ENCODE measurements around the gene CDIP1.

The CDIP1 gene

DNA sequence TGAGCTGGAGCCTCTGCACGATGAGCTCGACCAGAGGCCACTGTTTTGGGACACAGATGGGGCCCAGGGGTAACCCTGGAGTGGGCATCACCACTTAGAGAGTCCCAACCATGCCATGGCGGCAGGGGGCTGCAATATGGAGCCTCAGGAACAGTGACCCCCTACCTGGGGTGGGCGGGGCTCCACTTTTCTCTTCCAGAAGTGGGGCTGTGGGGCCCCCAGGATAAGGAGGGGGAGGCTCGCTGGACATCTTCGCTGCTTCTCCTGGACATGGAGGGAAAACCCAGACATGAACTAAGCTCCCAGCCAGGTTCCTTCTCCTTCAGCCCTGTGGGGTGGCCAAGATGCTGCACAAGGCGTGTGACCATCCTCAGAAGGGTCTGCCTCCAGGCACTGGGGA, 24.7 kb downstream of the CDIP1 start:
- no peak for DNase-seq (ENCODE audit: low spot score)

DNA sequence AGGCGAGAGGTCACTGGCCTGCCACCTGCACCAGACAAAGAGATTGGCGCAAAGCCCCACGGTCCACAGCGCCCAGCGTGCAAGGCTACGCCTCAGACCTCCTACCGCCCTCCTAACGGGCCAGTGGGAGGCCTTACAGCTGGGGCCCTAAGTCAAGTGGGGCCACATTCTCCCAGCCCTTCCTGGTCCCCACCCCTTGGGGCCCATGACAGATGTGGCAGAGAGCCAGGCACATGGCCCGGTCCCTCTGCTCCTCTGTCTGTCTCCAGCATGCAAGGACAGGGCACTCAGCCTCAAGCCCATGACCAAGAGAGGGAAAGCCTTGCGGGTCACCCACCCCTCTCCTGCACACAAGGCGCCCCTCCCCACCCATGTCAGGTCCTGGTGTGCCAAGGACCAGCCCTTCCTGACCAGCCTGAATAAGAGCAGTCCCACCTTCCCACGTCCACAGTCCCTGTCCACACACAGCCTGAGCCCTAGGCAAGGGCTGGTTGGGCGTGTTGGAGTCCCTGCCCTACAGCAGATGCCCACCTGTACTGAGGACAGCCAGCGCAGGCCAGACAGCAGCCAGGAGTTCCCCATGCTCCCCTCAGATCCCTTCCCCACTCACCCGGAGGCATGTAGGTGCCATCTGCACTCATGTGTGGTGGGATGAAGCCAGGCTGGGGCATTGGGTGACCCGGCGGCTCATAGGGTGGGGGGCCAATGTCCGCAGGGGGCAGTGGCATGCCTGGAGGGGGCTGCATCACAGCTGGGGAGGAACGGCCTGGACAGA, 25.3 kb downstream of the CDIP1 start:
- DNase-seq (ENCODE audit: low spot score), result no peak

DNA sequence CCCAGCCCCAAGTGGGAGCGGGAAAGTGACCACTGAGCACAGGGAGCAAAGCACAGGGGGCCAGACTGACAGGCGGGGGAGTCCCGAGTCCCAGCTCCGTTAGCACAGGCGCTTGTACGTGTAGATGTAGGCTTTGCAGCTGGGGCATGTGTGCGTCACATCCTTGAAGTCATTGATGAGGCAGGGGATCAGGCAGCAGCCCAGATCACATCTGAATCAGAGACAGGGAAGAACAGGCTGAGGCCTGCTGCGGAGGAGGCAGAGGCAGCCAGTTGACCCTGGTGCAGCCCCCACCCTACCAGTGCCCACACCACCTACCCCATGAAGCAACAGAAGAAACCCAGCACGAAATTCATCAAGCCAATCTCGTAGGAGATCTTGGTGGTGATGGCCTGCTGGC, 26.1 kb downstream of the CDIP1 start:
- DNase-seq (ENCODE audit: low spot score), result no peak

DNA sequence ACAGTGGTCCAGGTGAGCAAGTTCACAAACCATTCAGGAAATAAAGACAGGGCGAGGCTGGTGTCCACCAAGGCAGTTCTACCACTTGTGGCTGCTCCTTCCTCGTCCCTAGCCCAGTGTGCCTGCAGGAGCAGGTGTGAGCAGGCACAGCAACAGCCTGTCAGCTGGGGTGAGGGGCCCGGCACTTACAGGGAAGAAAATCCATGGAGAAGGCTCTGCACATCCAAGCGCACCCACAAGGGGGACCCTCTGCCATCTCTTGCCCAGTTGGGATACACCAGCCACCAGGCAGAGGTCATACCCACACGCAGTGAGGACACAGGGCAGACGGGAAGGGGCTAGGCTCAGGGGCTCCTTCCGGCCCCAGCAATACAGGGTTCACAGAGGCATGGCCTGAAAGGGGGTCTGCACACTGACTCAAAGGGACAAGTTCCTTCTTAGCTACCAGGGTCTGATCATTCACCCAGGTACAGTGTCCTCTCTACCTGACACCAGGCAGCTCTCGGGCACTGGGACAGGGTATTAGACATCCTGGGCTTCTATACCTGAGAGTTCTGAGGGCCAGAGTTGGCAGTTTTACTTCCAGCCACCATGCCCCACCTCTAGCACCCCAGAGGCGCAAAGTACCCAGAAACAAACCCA, 27.0 kb downstream of the CDIP1 start:
- DNase-seq (ENCODE audit: low spot score), result no peak

DNA sequence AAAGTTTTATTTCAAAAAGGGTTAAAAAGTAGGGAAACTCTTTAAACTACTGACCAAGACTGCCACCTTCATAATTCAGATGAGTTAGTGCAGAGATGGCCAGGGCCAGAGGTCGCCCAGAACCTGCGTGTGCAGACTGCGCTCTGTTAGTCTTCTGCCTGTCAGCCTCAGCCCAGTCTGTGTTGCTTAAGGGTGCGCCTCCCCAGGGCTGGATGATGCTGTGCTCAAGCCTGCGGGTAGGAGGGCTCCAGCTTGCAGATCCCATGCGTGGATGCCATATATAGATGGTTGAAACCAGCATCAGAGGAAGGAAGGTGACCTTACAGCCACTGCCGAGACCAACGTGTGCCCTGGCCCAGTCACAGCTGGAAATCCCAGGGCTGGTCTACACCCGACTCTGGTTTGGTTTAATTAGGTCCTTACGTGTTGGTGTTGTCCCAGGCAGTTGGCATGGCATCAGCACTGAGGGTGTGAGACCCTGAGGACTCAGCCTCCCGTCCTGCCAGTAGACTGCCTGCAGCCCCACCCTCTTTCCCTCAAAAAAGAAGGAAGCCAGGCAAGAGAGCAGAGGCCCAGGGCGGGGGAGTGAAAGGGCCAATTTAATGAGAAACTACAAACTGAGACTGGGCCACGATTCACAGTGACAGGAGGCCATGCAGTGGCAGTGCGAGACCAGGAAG, 27.7 kb downstream of the CDIP1 start:
- DNase-seq (ENCODE audit: low spot score), result no peak

DNA sequence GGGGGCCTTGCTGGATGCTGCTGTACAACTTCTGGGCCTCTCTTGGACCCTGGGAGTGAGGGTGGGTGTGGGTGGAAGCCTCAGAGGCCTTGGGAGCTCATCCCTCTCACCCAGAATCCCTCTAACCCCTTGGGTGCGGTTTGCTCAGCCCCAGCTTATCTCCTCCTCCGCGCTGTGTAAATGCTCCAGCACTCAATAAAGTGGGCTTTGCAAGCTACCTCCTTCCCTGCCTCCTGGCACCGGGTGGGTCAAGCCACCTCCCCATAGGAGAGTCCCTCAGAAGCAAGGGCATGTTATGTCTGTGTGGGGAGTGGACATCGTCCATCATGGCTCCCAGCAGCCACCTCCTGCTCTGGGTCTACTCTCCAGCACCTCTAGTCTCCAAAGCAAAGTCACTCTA, 28.4 kb downstream of the CDIP1 start:
- no peak for DNase-seq (ENCODE audit: low spot score)

DNA sequence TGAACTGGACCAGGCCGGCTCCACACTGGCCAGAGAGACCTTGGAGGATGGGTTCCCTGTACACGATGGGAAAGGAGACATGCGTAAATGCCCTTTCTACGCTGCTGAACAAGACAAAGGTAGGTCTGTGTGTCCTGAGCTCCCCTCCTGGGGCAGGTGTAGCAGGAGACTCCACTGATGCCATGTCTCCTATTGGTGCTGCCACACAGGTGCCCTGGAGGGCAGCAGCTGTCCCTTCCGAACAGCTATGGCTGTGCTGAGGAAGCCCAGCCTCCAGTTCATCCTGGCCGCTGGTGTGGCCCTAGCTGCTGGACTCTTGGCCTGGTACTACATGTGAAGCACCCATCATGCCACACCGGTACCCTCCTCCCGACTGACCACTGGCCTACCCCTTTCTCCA, 29.2 kb downstream of the CDIP1 start:
- DNase-seq (ENCODE audit: low spot score), result no peak

DNA sequence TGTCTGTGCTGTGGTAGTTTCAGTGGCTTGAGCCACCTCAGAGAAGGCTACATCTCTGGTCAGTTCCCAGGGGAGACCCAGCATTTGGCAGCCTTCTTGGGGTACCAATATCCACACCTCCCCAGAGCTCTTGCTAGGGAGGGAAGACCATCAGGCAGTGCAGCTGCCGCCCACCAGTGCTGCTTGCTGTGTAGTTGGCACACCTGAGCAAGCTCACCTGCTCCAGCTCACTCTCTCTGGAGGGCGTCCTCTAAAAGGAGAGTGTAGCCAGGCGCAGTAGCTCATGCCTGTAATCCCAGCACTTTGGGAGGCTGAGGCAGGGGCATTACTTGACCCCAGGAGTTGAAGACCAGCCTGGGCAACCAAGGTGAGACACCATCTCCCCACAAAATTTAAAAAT, 29.8 kb downstream of the CDIP1 start:
- DNase-seq (ENCODE audit: low spot score), result no peak

DNA sequence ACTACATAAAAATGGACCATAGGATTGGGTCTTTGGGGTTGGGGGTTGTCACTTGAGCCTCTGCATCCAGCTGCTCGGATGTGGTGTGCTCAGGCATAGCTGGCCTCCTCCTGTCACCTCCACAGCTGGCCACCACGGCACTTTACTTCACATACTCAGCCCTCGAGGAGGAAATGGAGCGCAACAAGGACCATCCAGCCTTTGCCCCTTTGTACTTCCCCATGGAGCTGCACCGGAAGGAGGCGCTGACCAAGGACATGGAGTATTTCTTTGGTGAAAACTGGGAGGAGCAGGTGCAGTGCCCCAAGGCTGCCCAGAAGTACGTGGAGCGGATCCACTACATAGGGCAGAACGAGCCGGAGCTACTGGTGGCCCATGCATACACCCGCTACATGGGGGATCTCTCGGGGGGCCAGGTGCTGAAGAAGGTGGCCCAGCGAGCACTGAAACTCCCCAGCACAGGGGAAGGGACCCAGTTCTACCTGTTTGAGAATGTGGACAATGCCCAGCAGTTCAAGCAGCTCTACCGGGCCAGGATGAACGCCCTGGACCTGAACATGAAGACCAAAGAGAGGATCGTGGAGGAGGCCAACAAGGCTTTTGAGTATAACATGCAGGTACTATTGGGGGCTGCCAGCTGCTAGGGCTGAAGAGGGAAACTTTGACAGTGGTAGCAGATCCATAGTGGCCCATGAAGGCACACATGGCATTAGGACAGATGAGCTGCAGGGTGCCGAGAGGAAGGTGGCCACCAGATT, 30.8 kb downstream of the CDIP1 start:
- no peak for DNase-seq (ENCODE audit: low spot score)

DNA sequence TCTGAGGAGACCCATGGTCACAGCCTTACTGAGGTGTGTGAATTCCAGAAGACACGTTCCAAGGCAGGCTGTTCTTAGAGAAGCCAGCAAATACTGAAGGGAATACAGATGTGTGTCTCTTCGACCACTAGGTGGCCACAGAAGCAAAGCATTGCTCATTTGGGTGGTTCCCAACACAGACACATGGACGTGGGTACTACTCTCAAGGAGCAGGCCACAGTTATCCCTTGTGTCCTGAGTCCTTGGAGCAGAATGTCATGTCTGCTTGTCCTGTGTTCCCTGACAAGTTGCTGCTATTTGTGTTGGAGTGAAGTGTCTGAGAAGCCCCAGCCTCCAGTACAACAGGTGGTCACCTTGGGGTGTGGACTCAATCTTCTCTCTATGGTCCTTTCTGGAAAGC, 32.1 kb downstream of the CDIP1 start:
- DNase-seq (ENCODE audit: low spot score), result peak; percentile 70

DNA sequence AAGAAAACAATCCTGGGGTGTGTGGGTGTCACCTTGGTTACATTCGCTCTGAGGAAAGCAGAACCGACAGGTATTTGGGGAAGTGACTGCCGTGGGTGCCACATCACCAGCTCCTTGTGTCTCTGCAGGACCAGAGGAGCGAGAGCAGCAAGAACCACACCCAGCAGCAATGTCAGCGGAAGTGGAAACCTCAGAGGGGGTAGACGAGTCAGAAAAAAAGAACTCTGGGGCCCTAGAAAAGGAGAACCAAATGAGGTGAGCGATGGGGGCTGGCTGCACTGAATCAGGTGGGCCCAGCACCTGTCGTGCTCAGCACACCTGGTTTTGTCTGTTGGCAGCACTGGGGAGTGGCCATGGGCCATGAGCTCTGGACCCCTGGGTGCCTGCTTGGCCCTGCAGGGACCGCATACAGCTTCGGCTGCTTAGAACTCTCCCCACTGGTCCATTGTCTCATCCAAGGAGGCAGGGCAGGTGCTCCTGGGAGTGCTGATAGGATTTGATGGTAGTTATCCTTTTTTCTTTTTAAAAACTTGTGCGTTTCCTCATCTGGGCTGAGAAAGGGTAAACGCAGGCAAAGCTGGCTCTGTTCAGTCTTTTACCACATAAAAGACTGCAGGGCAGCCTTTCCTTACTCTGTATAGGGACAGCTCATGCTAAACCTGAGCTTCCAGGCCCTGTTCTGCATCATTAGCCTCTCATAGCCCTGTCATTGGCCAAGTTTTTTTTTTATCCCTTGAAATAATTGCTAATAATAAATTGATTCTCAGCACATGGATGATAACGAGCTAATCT, 33.0 kb downstream of the CDIP1 start:
- DNase-seq (ENCODE audit: low spot score), result peak; percentile 91

DNA sequence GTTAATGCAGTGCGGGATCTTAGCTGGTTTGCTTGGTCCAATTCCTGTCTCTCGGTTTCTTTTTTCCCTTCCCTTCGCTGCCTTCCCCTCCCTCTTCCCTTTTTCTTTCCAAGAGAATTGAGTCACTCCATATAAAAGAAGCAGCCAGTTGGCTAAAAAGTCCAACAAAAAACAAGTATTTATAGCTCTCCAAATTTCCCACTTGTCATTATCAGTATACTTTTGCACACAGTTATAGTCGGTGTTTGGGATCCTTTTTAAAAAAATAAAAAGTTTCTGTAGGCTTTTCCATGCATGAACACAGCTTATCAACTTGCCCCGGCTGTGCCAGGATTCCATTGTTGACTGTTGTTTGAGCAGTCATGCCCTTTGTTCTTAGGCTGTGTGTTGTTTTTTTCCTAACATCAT, 37.5 kb downstream of the CDIP1 start:
- DNase-seq (ENCODE audit: low spot score), result no peak

DNA sequence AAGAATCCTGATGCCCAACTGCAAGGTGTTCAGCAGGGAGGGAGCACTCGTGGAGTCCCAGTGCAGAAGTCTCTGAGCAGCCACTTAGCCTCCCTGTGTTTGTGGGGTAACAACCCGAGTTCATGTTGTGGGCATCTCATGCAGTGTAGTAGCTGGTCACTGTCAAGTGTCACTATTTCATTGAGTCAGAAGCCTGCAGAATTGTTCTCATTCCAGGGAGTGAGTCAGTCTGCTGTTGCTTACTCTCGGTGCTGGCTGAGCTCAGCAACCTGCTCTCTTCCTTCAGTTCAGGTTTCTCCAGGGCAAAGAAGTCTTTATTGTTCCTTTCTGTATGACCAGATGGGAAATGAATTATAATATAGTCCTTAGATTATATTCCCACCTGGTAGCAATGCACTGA, 38.3 kb downstream of the CDIP1 start:
- no peak for DNase-seq (ENCODE audit: low spot score)

DNA sequence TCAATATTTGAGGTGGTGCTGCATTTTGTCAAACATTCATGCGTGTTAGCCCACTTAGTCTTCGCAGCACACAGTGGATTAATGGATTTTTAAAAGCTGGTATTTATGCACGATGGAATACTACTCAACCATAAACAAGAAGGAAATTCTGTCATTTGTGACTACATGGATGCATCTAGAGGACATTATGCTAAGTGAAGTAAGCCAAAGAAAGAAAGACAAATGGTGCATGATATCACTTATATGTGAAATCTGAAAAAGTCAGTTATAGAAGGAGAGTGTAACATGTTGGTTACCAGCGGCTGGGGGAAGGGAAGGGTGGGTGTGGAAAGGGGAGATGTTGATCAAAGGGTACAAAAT, 39.4 kb downstream of the CDIP1 start:
- DNase-seq (ENCODE audit: low spot score), result no peak

DNA sequence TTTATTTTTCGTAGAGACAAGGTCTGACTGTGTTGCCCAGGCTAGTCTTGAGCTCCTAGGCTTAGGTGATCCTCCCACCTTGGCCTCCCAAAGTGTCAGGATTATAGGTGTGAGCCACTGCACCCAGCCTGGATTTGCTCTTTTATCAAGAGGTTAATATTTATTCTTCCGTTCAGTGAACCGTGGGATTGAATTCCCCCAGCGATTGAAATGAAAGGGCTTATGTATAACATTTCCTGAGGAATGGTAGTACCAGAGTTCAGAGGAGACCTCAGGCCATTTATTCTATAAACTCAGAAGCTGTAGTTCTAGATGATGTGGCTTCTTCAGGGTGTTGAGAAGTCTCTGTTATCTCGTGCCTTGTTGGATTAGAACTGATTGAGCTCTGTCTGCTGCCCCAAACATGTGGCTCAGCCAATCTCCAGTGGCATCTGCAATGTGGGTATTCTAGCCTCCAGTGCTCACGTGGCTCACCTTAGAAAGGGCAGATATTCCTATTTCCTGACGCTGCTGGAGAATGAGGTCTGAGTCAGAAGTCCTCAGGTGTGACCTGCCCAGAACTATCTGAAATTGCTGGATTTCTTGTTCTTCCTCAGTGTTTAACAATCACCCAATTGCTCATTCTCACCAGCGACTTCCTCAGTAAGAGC, 39.9 kb downstream of the CDIP1 start:
- no peak for DNase-seq (ENCODE audit: low spot score)

DNA sequence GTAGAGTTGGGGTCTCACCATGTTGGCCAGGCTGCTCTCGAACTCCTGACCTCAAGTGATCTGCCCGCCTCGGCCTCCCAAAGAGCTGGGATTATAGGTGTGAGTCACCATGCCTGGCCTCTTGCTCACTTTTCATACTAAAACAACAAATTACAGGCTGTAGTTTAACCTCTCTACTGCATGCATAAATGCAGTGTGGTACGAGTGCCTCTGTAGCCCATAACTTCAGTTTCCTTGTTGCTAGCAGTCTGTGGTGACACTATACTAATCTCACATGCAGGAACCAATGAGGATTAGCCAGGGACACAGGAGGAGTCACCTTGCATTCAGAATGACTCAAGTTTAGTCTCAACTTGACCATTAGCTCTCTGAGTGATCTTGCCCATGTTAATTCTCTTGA, 42.3 kb downstream of the CDIP1 start:
- DNase-seq (ENCODE audit: low spot score), result no peak

DNA sequence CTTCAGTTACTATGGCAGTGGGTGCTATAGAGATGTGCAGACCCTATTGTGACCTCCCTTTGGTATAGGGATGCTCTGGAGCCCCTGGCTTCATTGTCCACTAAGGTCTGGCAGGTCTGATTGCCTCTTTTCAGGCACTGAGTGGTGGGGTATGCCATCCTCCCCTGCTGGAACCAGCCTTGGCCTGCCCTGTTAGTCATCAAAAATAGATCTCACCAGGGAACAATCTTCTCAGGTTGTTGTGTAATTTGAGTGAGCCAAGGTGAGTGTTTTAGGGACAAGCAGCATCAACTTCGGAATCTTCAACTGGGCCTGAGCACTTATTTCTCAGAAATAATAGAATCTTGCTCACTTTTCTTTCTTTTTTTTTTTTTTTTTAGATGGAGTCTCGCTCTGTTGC, 42.8 kb downstream of the CDIP1 start:
- no peak for DNase-seq (ENCODE audit: low spot score)

DNA sequence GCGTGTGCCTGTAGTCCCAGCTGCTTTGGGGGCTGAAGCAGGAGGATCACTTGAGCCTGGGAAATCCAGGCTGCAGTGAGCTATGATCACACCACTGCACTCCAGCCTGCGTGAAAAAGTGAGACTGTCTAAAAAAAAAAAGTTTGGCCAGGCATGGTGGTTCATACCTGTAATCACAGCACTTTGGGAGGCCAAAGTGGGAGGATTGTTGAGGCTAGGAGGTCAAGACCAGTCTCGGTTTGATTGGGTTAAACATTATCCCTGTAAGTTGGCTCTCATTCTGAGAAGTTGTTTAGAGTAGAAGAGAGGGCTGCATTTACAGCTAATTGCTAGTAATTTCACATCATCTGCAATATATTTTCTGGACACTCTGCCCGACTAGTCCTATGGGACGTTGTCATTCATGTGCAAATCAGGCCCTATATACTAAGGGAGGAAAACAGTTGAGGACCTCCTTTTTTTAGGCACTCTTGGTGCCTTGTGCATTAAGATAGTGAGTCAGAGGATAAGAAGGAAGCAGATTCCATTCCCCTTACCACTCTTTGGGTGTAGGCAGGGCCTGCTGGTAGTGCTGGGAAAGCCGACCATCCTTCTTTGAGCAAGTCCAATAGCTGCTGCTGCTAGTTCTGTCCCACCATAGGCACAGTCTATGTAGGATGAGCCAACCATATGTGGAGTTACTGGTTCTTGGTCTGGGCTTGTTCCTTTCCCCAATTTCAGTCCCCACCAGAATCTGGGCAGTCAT, 43.7 kb downstream of the CDIP1 start:
- no peak for DNase-seq (ENCODE audit: low spot score)

DNA sequence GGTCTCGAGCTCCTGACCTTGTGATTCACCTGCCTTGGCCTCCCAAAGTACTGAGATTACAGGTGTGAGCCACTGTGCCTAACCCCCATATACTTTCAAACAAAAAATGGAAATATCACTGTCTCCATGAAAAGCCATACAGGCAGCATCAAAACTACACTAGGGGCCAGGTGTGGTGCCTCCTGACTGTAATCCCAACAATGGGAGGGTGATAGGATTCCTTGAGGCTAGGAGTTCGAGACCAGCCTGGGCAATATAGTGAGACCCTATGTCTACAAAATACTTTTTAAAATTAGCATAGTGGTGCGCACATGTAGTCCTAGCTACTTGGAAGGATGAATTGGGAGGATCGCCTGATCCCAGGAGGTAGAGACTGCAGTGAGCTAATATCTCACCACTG, 46.7 kb downstream of the CDIP1 start:
- DNase-seq (ENCODE audit: low spot score), result no peak

DNA sequence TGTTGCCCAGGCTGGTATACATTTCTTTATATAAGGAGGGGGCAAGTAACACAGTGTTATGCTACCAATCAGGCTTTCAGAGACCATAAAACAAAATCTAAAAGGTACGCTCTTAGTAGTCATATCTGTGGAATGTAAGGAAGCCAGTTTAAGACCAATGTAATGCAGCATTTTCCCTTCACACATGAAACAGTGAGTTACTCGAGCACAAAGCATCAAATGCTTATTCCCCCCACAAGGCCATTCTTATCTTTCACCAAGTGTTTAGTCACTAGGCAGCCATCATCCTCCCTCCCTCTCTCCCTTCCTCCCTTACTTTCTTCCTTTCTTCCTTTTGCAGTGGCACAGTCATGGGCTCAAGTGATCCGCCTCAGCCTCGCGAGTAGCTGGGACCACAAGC, 49.5 kb downstream of the CDIP1 start:
- DNase-seq (ENCODE audit: low spot score), result no peak

DNA sequence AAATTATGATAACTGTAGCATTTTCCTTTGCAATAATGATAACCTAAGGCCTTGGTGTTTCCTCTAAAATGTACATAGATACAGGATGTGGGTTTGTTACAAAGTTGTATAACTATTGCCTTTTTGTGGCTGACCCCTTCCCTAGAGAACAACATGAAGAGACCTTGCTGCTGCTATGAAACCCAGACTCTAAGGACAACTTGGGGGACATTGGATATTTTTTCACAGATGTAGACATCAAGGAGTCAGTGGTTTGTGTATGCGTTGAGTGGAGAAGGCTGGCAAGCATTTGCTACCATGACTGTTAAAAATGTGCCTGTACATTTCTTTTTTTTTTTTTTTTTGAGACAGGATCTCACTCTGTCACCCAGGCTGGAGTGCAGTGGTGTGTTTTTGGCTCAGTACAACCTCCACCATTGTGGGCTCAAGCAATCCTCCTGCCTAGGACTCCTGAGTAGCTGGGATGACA, 50.0 kb downstream of the CDIP1 start:
- peak; percentile 44 for DNase-seq (ENCODE audit: low spot score)
